B cell (primary cell): ENCODE results near the gene SLC2A1. TPM values are rescaled to one million over a fixed set of nuclear protein-coding genes. Genes with fewer than 3 reads are reported as not detected.

Experiments
- ATAC-seq: fragments of 200-7000 bp; cut with Tn5 transposase; one replicate; pipeline ENCODE4 v1.10.0; 2021; ENCODE audit warnings: low read depth, mild to moderate bottlenecking, moderate number of reproducible peaks, moderate library complexity
- CTCF ChIA-PET: fragments of 350-600 bp; sonication (Branson Sonifier 250); formaldehyde crosslinking; loops from one replicate; lab custom pipeline; 2021; ENCODE audit warnings: antibody characterized with exemption, inconsistent platforms; lab: Charles Lee
- POLR2A ChIA-PET: fragments of 350-600 bp; sonication (Branson Sonifier 250); formaldehyde crosslinking; loops from one replicate; lab custom pipeline; 2021; ENCODE audit warnings: antibody characterized with exemption; lab: Charles Lee
- DNase-seq: peaks from one replicate; pipeline ENCODE4 v3.0.0; 2013
- H2AFZ ChIP-seq: 2 replicates; pipeline ENCODE4 v1.6.1; 2012; ENCODE audit warnings: mild to moderate bottlenecking, low read depth, low read length; ENCODE audit not compliant: insufficient read depth, poor library complexity, severe bottlenecking
- H3K27ac ChIP-seq, 2 donors: 1 replicate in 1 of 2; 2 replicates in 1 of 2; pipeline ENCODE4 v1.5.1; 2012 to 2013; ENCODE audit warnings: low read length in 2 of 2, mild to moderate bottlenecking in 2 of 2, moderate library complexity in 1 of 2
- H3K27me3 ChIP-seq, 4 experiments: fragments of 200-600 bp in 1 of 4; sonication (generic) in 1 of 4; replicated peaks in 1 of 4; 1 replicate in 2 of 4; 2 replicates in 2 of 4; pipeline versions ENCODE4 v1.6.1 to v1.7.0; 2013 to 2016; ENCODE audit warnings: low read length in 3 of 4, mild to moderate bottlenecking in 2 of 4, mixed read lengths in 1 of 4, moderate library complexity in 1 of 4; ENCODE audit not compliant: insufficient read depth in 4 of 4, control insufficient read depth in 3 of 4; ENCODE audit errors: control extremely low read depth in 1 of 4
- H3K36me3 ChIP-seq, 2 experiments: replicated peaks in 1 of 2; 1 replicate in 1 of 2; 2 replicates in 1 of 2; pipeline versions ENCODE4 v1.6.1 to v1.7.1; 2013; ENCODE audit warnings: low read length in 1 of 2; ENCODE audit not compliant: insufficient read depth in 2 of 2, control insufficient read depth in 1 of 2; ENCODE audit errors: control extremely low read depth in 1 of 2, extremely low read depth in 1 of 2
- H3K4me1 ChIP-seq, 2 donors: fragments of 200-600 bp in 1 of 2; sonication (generic) in 1 of 2; 1 replicate in 1 of 2; 2 replicates in 1 of 2; pipeline versions ENCODE4 v1.5.1 to v1.6.1; 2013 to 2017; ENCODE audit warnings: low read length in 2 of 2; ENCODE audit not compliant: control insufficient read depth in 2 of 2, insufficient read depth in 2 of 2
- H3K4me2 ChIP-seq: replicated peaks from 2 replicates; pipeline ENCODE3; 2012; ENCODE audit warnings: mild to moderate bottlenecking, low read depth, low read length; ENCODE audit not compliant: poor library complexity, severe bottlenecking
- H3K4me3 ChIP-seq, 5 experiments: fragments of 200-600 bp in 1 of 5; sonication (generic) in 1 of 5; 1 replicate in 3 of 5; 2 replicates in 2 of 5; pipeline versions ENCODE4 v1.5.1 to v1.7.0; 2011 to 2016; ENCODE audit warnings: low read length in 4 of 5, mild to moderate bottlenecking in 4 of 5, low read depth in 2 of 5, control low read depth in 1 of 5, moderate library complexity in 1 of 5; ENCODE audit not compliant: insufficient read depth in 1 of 5; ENCODE audit errors: control extremely low read depth in 1 of 5, extremely low read depth in 1 of 5
- H3K79me2 ChIP-seq: fragments of 200-600 bp; sonication (generic); one replicate; pipeline ENCODE4 v1.6.0; 2016; ENCODE audit warnings: low read length; ENCODE audit not compliant: control insufficient read depth, insufficient read depth
- H3K9ac ChIP-seq: fragments of 200-600 bp; sonication (generic); 2 replicates; pipeline ENCODE4 v1.6.1; 2017; ENCODE audit warnings: mild to moderate bottlenecking, low read length, moderate library complexity
- H3K9me3 ChIP-seq, 3 donors: one replicate each; pipeline versions ENCODE4 v1.6.1 to v1.7.1; 2013; ENCODE audit warnings: low read length in 2 of 3; ENCODE audit not compliant: control insufficient read depth in 2 of 3, insufficient read depth in 1 of 3; ENCODE audit errors: control extremely low read depth in 1 of 3
- H4K20me1 ChIP-seq: 2 replicates; pipeline ENCODE4 v1.6.0; 2012; ENCODE audit warnings: mild to moderate bottlenecking, low read length; ENCODE audit not compliant: insufficient read depth, control insufficient read depth, poor library complexity, severe bottlenecking
- H3K27ac Mint-ChIP-seq: one replicate; pipeline ENCODE4 v1.8.0; 2021; ENCODE audit warnings: mixed read lengths
- H3K27me3 Mint-ChIP-seq: one replicate; pipeline ENCODE4 v1.8.0; 2021; ENCODE audit warnings: mixed read lengths
- H3K4me1 Mint-ChIP-seq: one replicate; pipeline ENCODE4 v1.8.0; 2021; ENCODE audit warnings: mixed read lengths
- H3K4me3 Mint-ChIP-seq: one replicate; pipeline ENCODE4 v1.8.0; 2021; ENCODE audit warnings: mixed read lengths
- H3K9me3 Mint-ChIP-seq: one replicate; pipeline ENCODE4 v1.8.0; 2022; ENCODE audit warnings: mixed read lengths; ENCODE audit not compliant: insufficient read depth
- EZH2 ChIP-seq: IDR thresholded peaks from 2 replicates; pipeline ENCODE4 v1.6.1; 2012; ENCODE audit warnings: borderline replicate concordance, low read depth, mild to moderate bottlenecking, moderate library complexity, low read length; ENCODE audit not compliant: insufficient read depth, poor library complexity, severe bottlenecking
- WGBS: methylation state at CpG from one replicate; pipeline ENCODE4 v1.1.5; 2013; ENCODE audit warnings: missing lambda C conversion rate; ENCODE audit not compliant: insufficient coverage; 5-methylcytosine and 5-hydroxymethylcytosine counted together
- intact Hi-C: fragments of 100-400 bp; cut with micrococcal nuclease; formaldehyde crosslinking; loops from one replicate; pipeline ENCODE4 v1.10.0; 2022
- polyA plus RNA-seq: library from polyadenylated mRNA; depleted of rRNA; stranded (reverse); fragments of >200 nt; gene quantifications from 2 replicates; pipeline ENCODE4 v1.2.3, GENCODE V29; 2012
- total RNA-seq, 2 donors: library from RNA; stranded (reverse); fragments of 120-200 nt in 1 of 2; gene quantifications; 1 replicate in 1 of 2; 2 replicates in 1 of 2; pipeline versions ENCODE4 v1.2.3 to v1.2.4, GENCODE V29; 2013 to 2022
- TF ChIP-seq, protein P1 (sequence below): fragments of 200-600 bp; IDR thresholded peaks from one replicate; pipeline ENCODE4 v1.8.0; 2022; ENCODE audit warnings: antibody characterized with exemption, mild to moderate bottlenecking

SLC2A1 gene
- total and polyA plus RNA-seq, 2 donors (not counting 1 experiment from before 2014, with no cell fraction given): 223 to 240 TPM

DNA sequence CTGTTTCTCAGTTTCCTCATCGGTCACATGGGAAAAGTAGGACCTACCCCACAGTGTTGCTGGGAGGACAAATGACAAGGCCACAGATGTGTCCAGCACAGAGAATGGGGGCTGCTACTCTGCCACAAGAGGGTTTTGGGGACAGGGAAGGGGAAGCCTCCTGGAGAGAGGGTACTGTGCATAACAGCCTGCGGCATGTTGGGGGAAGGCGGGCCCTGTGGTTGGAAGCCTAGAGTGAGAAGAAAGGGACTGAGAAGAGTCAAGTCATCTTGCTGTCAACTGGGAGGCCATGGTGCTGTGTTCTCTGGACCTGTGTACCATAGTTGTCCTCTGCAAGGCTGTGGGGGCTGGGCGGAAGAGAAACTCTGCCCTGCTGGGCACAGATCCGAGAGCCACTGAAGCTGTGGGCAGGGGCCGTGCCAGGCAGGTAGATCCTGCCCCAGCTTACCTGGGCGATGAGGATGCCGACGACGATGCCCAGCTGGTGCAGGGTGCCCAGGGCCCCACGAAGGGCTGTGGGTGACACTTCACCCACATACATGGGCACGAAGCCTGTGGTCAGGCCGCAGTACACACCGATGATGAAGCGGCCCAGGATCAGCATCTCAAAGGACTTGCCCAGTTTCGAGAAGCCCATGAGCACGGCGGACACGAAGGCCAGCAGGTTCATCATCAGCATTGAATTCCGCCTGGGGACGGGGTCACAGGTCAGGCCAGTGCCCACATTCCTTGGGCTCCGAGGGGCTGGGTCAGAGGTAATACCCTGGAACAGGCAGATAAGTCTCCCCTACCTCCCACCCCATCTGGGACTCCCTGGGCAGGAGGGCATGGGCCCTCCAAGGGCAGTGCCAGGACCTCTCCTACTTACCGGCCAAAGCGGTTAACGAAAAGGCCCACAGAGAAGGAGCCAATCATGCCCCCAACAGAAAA is 28.2 kb downstream of the SLC2A1 start:
- Histone ChIP-seq H3K4me1 (peaks cover 51 to 63% of the 10 kb centered on the region in 2 donors), H3K36me3 (peaks cover 2 to 79% of the 10 kb centered on the region in 2 experiments), H3K9ac (no peak overlapping the region), H2AFZ (no peak overlapping the region), H3K27me3 (no peaks in the 10 kb centered on the region), H3K79me2 (peaks cover 68% of the 10 kb centered on the region), H4K20me1 (peaks cover 43% of the 10 kb centered on the region), H3K9me3 (no peaks in the 10 kb centered on the region), H3K27ac (peak overlapping the region; percentile 84 to 97), H3K4me3 (no peak overlapping the region), H3K4me2 (peak overlapping the region; percentile 79)
- H3K27ac Mint-ChIP-seq: peak overlapping the region; percentile 97
- peak overlapping the region; percentile 86 for H3K4me3 Mint-ChIP-seq
- WGBS: 96% methylated on average over 24 of the region's 25 CpGs
- no peak for ATAC-seq
- H3K9me3 Mint-ChIP-seq: no peaks in the 10 kb centered on the region
- peaks cover 79% of the 10 kb centered on the region for H3K4me1 Mint-ChIP-seq
- POLR2A ChIA-PET: interaction anchor here (10.2 kb wide), 1 partner anchor 25 kb away, joined by 209 read pairs; the partner anchor contains the start of gene SLC2A1
- intact Hi-C loops: no loop called here
- no peak for DNase-seq
- H3K27me3 Mint-ChIP-seq: no peaks in the 10 kb centered on the region
- TF ChIP-seq EZH2: no peak
- TF ChIP-seq, protein P1, sequence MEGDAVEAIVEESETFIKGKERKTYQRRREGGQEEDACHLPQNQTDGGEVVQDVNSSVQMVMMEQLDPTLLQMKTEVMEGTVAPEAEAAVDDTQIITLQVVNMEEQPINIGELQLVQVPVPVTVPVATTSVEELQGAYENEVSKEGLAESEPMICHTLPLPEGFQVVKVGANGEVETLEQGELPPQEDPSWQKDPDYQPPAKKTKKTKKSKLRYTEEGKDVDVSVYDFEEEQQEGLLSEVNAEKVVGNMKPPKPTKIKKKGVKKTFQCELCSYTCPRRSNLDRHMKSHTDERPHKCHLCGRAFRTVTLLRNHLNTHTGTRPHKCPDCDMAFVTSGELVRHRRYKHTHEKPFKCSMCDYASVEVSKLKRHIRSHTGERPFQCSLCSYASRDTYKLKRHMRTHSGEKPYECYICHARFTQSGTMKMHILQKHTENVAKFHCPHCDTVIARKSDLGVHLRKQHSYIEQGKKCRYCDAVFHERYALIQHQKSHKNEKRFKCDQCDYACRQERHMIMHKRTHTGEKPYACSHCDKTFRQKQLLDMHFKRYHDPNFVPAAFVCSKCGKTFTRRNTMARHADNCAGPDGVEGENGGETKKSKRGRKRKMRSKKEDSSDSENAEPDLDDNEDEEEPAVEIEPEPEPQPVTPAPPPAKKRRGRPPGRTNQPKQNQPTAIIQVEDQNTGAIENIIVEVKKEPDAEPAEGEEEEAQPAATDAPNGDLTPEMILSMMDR: no peak
- CTCF ChIA-PET: interaction anchor here (1.2 to 21.2 kb wide), 2 partner anchors 31 to 143 kb away, joined by 4 to 1178 read pairs; no protein-coding TSS in a partner anchor
